BLaER1 treated with 17β-estradiol and CSF1 and Interleukin-3, amounts not matched to agents 10 nM and 100 nM (cell line): ENCODE measurements around the gene DHX16.
A peak's percentile ranks its signal among the peaks of the same experiment; 100 is the strongest.

Source experiments
- H3K27ac ChIP-seq, 11 experiments: shearing (Covaris generic); formaldehyde crosslinking; 2 replicates each; pipeline ENCODE4 v1.8.1; 2022
- H3K27me3 ChIP-seq, 11 experiments: shearing (Covaris generic); formaldehyde crosslinking; 2 replicates each; pipeline ENCODE4 v1.8.1; 2022
- H3K36me3 ChIP-seq, 11 experiments: shearing (Covaris generic); formaldehyde crosslinking; 2 replicates each; pipeline ENCODE4 v1.8.1; 2022
- H3K4me1 ChIP-seq, 10 experiments: shearing (Covaris generic); formaldehyde crosslinking; 2 replicates each; pipeline ENCODE4 v1.8.1; 2022
- H3K4me2 ChIP-seq, 11 experiments: shearing (Covaris generic); formaldehyde crosslinking; 2 replicates each; pipeline ENCODE4 v1.8.1; 2022
- H3K4me3 ChIP-seq, 10 experiments: shearing (Covaris generic); formaldehyde crosslinking; 2 replicates each; pipeline ENCODE4 v1.8.1; 2022
- H3K9ac ChIP-seq, 11 experiments: shearing (Covaris generic); formaldehyde crosslinking; 2 replicates each; pipeline ENCODE4 v1.8.1; 2022
- H3K9me3 ChIP-seq, 11 experiments: shearing (Covaris generic); formaldehyde crosslinking; replicated peaks in 1 of 11; 2 replicates each; pipeline ENCODE4 v1.8.1; 2022
- H4K20me1 ChIP-seq, 11 experiments: shearing (Covaris generic); formaldehyde crosslinking; 2 replicates each; pipeline ENCODE4 v1.8.1; 2022
- Cebpa-rat ChIP-seq, 11 experiments: shearing (Covaris generic); IDR thresholded peaks; 2 replicates each; pipeline ENCODE4 v1.8.1; 2022

DHX16 gene

GRCh38 chr6:30688569-30688968, 15.8 kb upstream of the DHX16 start:
- no peak for TF ChIP-seq Cebpa-rat (IDR thresholded peaks at IDR 0.05)
- Histone ChIP-seq H3K36me3 (peaks cover under 1 to 20% (median 18%) of the 10 kb centered on the region in 11 experiments; a peak in 20 of 22 replicates), H3K4me1 (peaks cover 33 to 44% (median 38%) of the 10 kb centered on the region in 10 experiments), H3K4me3 (peak overlapping the region; percentile 83 to 100 (median 96)), H3K27ac (peak overlapping the region; percentile 91 to 100 (median 99)), H4K20me1 (peaks cover 7 to 26% (median 20%) of the 10 kb centered on the region in 11 experiments; a peak in 16 of 22 replicates), H3K9me3 (no peaks in the 10 kb centered on the region), H3K27me3 (no peaks in the 10 kb centered on the region), H3K9ac (peak overlapping the region; percentile 91 to 100 (median 99)), H3K4me2 (peak overlapping the region; percentile 97 to 100 (median 99))

- H3K36me3 ChIP-seq = peaks cover 6 to 27% (median 25%) of the 10 kb centered on the region in 11 experiments; a peak in 20 of 22 replicates
- H3K4me1 ChIP-seq = peaks cover 33 to 44% (median 38%) of the 10 kb centered on the region in 10 experiments
- peaks cover 11 to 33% (median 26%) of the 10 kb centered on the region in 11 experiments; a peak in 17 of 22 replicates for H4K20me1 ChIP-seq
- peak overlapping the region; percentile 83 to 100 (median 96) for H3K4me3 ChIP-seq
- peak overlapping the region; percentile 91 to 100 (median 99) for H3K27ac ChIP-seq
- TF ChIP-seq Cebpa-rat (IDR thresholded peaks at IDR 0.05) = no peak
- no peaks in the 10 kb centered on the region for H3K9me3 ChIP-seq
- peak overlapping the region; percentile 91 to 100 (median 99) for H3K9ac ChIP-seq
- no peaks in the 10 kb centered on the region for H3K27me3 ChIP-seq
- peak overlapping the region; percentile 97 to 100 (median 99) for H3K4me2 ChIP-seq
Measured at GRCh38 chr6:30687659-30688431, 15.0 kb upstream of the DHX16 start.

- no peak for TF ChIP-seq Cebpa-rat (IDR thresholded peaks at IDR 0.05)
- peak overlapping the region; percentile 97 to 100 (median 99) for H3K4me2 ChIP-seq
Measured at GRCh38 chr6:30686908-30687658, 14.3 kb upstream of the DHX16 start.

GRCh38 chr6:30686009-30686907, 13.5 kb upstream of the DHX16 start, which contains the start of gene PPP1R18:
PPP1R18 (minus strand) TSS chr6:30686645; CDS start chr6:30686018, 627 bp downstream.
- H3K9ac ChIP-seq = peak within 1 kb of the TSS; percentile 91 to 100 (median 99)
- no peaks in the 10 kb centered on the region for H3K27me3 ChIP-seq
- peaks cover 11 to 39% (median 34%) of the 10 kb centered on the region in 11 experiments; a peak in 20 of 22 replicates for H3K36me3 ChIP-seq
- peaks cover 22 to 40% (median 28%) of the 10 kb centered on the region in 10 experiments for H3K4me1 ChIP-seq
- TF ChIP-seq Cebpa-rat (IDR thresholded peaks at IDR 0.05) = no peak
- no peaks in the 10 kb centered on the region for H3K9me3 ChIP-seq
- H3K27ac ChIP-seq = peak within 1 kb of the TSS; percentile 91 to 100 (median 99)
- peaks cover 22 to 46% (median 37%) of the 10 kb centered on the region in 11 experiments for H4K20me1 ChIP-seq
- peak within 1 kb of the TSS; percentile 83 to 100 (median 96) for H3K4me3 ChIP-seq
- H3K4me2 ChIP-seq = peak within 1 kb of the TSS; percentile 97 to 100 (median 99)

More at GRCh38 chr6:30686908-30687658, 14.3 kb upstream of the DHX16 start:
- no peaks in the 10 kb centered on the region for H3K27me3 ChIP-seq
- peaks cover 29 to 39% (median 35%) of the 10 kb centered on the region in 10 experiments for H3K4me1 ChIP-seq
- no peaks in the 10 kb centered on the region for H3K9me3 ChIP-seq
- H4K20me1 ChIP-seq = peaks cover 14 to 38% (median 29%) of the 10 kb centered on the region in 11 experiments; a peak in 21 of 22 replicates
- peak overlapping the region; percentile 91 to 100 (median 99) for H3K9ac ChIP-seq
- peaks cover 6 to 31% (median 27%) of the 10 kb centered on the region in 11 experiments; a peak in 20 of 22 replicates for H3K36me3 ChIP-seq
- H3K27ac ChIP-seq = peak overlapping the region; percentile 91 to 100 (median 99)
- H3K4me3 ChIP-seq = peak overlapping the region; percentile 83 to 100 (median 96)

- H3K4me2 ChIP-seq = peak overlapping the region; percentile 75 to 100 (median 93)
- peaks cover 20 to 45% (median 32%) of the 10 kb centered on the region in 10 experiments for H3K4me1 ChIP-seq
- no peaks in the 10 kb centered on the region for H3K9me3 ChIP-seq
- H3K36me3 ChIP-seq = peaks cover 20 to 48% (median 43%) of the 10 kb centered on the region in 11 experiments; a peak in 20 of 22 replicates
- no peaks in the 10 kb centered on the region for H3K27me3 ChIP-seq
- peak overlapping the region; percentile 83 to 100 (median 96) for H3K4me3 ChIP-seq
- no peak for TF ChIP-seq Cebpa-rat (IDR thresholded peaks at IDR 0.05)
- H3K9ac ChIP-seq = peak overlapping the region; percentile 91 to 100 (median 99)
- H3K27ac ChIP-seq = peak overlapping the region; percentile 91 to 100 (median 99)
- H4K20me1 ChIP-seq = peaks cover 31 to 55% (median 46%) of the 10 kb centered on the region in 11 experiments
Measured at GRCh38 chr6:30685157-30686008, 12.6 kb upstream of the DHX16 start.

GRCh38 chr6:30684386-30685156, 11.8 kb upstream of the DHX16 start:
- Histone ChIP-seq H3K4me1 (peaks cover 12 to 45% (median 32%) of the 10 kb centered on the region in 10 experiments), H3K36me3 (peaks cover 28 to 56% (median 51%) of the 10 kb centered on the region in 11 experiments; a peak in 20 of 22 replicates)

More at GRCh38 chr6:30684386-30685156, 11.8 kb upstream of the DHX16 start:
- H3K27me3 ChIP-seq = no peaks in the 10 kb centered on the region
- H3K4me3 ChIP-seq = peak overlapping the region; percentile 83 to 100 (median 96)
- peaks cover 39 to 63% (median 54%) of the 10 kb centered on the region in 11 experiments for H4K20me1 ChIP-seq
- H3K9me3 ChIP-seq = no peaks in the 10 kb centered on the region
- peak overlapping the region; percentile 91 to 100 (median 99) for H3K27ac ChIP-seq
- TF ChIP-seq Cebpa-rat (IDR thresholded peaks at IDR 0.05) = no peak
- H3K9ac ChIP-seq = peak overlapping the region; percentile 91 to 100 (median 99)
- H3K4me2 ChIP-seq = peak overlapping the region; percentile 90 to 100 (median 95)
